Suprapubic skin (tissue), 4 donors: ENCODE results near the gene GBP7.

ENCODE experiments used
- EP300 ChIP-seq: sonication (generic); formaldehyde crosslinking; IDR thresholded peaks from one replicate; pipeline ENCODE4 v1.6.1; 2017; ENCODE audit warnings: antibody characterized with exemption
- POLR2A ChIP-seq, 2 donors: fragments of 450-650 bp; IDR thresholded peaks; one replicate each; pipeline ENCODE4 v1.6.1; 2017; ENCODE audit warnings: antibody characterized with exemption in 2 of 2, mild to moderate bottlenecking in 2 of 2, moderate library complexity in 2 of 2
- POLR2AphosphoS5 ChIP-seq, 3 donors: sonication (generic); formaldehyde crosslinking; IDR thresholded peaks; one replicate each; pipeline ENCODE4 v1.6.1; 2017; ENCODE audit warnings: antibody characterized with exemption in 3 of 3
- TF ChIP-seq, protein P1 (sequence below), 2 donors: fragments of 200-600 bp in 1 of 2; fragments of 450-650 bp in 1 of 2; sonication (generic) in 1 of 2; IDR thresholded peaks; one replicate each; pipeline ENCODE4 v1.5.1; 2016 to 2019; ENCODE audit warnings: antibody characterized with exemption in 2 of 2, mild to moderate bottlenecking in 1 of 2, moderate library complexity in 1 of 2

DNA sequence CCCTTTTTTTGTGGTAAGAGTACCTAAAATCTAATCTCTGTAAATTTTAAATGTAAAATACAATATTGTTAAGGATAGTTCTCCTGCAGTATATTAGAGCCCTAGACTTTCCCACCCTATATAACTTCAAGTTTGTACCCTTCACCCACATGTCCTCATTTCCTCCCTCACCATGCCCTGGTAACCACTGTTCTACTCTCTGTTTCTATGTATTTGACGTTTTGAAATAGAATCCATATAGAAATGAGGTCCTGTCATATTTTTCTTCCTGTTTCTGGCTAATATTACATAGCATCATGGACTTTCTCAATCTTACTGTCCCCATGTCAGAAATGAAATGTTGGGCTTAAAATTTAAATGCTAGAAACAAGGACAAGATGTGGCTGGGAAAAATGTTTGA is 24.8 kb downstream of the GBP7 start:
- TF ChIP-seq, protein P1, sequence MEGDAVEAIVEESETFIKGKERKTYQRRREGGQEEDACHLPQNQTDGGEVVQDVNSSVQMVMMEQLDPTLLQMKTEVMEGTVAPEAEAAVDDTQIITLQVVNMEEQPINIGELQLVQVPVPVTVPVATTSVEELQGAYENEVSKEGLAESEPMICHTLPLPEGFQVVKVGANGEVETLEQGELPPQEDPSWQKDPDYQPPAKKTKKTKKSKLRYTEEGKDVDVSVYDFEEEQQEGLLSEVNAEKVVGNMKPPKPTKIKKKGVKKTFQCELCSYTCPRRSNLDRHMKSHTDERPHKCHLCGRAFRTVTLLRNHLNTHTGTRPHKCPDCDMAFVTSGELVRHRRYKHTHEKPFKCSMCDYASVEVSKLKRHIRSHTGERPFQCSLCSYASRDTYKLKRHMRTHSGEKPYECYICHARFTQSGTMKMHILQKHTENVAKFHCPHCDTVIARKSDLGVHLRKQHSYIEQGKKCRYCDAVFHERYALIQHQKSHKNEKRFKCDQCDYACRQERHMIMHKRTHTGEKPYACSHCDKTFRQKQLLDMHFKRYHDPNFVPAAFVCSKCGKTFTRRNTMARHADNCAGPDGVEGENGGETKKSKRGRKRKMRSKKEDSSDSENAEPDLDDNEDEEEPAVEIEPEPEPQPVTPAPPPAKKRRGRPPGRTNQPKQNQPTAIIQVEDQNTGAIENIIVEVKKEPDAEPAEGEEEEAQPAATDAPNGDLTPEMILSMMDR (IDR thresholded peaks at IDR 0.05): no peak
- TF ChIP-seq EP300: no peak
- no peak for TF ChIP-seq POLR2A (IDR thresholded peaks at IDR 0.05)
- TF ChIP-seq POLR2AphosphoS5 (IDR thresholded peaks at IDR 0.05): no peak
